ENCODE measurements around the gene CDC42EP2.

The CDC42EP2 gene

DNA sequence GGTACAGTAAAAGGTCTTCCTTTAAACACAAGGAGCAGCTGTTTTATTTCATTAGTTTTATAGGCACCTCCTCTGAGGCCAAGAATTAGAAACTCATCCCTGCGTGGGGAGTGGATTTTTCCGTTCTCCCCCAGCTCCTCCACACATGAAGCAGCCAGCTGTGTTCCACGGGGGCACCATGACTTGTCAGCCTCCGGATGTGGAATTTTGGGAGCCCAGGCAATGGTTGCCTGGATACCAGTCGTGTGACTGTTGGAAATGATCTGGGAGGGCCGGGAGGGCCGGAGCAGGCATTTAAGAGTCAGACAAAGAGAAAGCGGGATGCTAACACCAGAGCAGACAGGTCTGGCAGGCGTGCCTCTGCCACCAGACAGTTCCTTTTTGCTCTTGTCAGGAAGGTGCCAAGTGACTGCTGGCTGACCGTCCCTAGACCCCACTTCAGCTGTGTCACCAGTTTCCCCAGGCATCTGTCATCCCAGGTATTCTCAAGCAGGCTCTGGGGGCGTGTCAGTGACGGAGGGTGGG lies 15.9 kb upstream of the CDC42EP2 start:
- DNase-seq, result no peak

DNA sequence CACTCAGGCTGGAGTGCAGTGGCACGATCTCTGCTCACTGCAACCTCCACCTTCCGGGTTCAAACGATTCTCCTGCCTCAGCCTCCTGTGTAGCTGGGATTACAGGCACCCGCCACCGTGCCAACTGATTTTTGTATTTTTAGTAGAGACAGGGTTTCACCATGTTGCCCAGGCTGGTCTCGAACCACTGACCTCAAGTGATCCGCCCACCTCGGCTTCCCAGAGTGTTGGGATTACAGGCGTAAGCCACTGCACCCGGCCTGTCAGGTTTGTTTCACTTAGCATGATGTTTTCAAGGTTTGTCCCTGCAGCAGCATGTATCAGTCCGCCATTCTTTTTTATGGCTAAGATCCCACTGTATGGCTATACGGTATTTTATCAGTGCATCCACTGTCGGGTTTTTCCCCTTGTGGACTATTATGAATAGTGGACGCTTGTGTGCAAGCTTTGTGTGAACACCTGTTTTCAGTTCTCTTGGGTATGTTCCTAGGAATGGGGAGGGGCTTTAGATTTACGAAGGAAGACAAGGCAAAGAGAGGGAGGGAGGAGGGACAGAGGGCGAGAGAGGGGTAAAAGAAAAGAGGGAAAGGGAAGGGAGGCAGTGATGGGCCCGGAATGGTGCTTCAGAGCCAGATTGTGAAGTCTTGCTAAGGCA lies 13.9 kb upstream of the CDC42EP2 start:
- DNase-seq, result no peak

DNA sequence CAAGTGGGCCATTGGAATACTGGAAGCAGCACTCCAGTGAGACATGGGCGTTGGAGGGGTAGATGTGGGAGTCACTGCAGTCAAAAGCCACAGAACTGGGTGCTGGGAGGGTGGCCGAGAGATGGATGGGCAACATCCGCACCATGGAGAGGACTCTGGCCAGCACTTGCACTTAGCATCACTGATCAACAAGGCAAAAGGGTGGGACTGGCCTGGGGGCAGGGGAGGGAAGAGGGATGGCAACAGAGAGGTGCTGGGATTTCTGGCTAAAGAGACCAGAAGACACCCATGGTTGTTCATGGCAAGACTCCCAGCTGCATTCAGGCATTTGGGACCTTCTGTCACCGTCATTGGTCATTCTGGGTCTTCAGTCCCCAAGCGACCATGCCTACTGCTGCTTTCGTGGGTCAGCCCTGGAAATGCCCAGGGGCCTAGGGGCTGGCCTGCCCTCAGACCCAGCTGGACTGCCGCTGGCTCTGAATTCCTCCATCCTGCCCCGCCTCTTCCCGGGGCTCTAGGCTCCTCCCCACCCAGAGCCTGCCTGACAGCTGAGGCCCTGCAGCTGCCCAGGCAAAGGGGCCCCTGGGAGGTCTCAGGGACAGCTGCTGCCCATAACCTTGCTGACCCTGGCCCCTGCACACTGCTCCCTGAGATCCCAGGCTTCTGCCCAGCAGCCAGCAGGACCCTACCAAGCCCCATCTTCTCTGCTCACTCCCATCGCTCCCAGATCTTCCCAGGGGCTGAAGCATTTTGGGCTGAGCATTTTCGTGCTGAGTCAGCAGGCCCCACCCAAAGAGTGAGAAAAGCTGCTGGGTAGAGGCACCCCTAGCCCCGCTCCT lies 13.0 kb upstream of the CDC42EP2 start:
- DNase-seq, result no peak

DNA sequence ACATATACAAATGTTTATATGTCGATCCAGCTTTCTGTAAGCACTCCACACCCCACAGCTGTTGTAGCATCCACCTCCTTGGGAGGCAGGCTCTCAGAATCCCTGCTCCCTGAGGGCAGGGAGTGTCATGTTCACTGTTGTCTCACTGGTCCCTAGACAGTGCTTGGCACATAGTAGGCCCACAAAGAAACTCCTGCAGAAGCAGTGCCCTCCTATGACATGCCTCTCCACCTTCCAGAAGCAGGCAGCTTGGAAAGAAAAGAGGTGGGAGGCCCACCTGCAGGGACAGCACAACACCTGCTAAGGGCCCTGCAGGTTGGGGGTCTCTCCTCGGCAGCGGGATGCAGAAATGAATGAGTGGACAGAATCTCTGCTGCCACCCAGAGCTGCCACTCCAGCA lies 11.1 kb upstream of the CDC42EP2 start:
- no peak for DNase-seq

DNA sequence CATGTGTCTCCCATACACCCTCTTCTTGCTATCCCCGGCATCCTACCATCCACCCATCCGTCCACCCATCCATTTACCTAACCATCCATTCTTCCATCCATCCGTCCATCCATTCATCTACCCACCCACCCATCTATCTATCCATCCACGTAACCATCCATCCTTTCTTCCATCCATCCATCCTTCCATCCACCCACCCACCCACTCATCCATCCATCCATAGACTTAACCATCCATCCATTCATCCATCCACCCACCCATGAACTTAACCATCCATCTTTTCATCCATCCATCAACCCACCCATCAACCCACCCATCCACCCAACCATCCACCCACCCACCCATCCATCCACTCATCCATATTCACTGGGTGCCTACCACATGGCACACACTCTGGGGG lies 10.6 kb upstream of the CDC42EP2 start:
- no peak for DNase-seq

DNA sequence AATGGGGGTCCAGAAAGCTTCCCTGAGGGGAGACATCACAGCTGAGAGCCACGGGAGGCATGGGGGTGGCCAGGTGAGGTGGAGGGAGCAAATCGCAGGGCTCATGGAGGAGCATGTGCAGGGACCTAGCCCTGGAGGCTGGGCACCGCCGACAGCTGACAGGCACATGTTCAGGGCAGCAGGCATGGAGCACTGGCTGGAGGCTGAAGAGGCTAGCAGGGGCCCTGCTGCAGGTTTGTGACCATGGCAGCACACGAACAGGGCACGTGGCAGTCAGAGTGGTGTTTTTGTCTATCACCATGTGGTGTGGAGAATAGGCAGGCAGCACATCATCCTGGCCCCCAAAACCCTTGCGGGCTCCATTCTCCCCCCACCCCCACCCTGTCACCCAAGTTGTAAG lies 10.1 kb upstream of the CDC42EP2 start:
- no peak for DNase-seq

DNA sequence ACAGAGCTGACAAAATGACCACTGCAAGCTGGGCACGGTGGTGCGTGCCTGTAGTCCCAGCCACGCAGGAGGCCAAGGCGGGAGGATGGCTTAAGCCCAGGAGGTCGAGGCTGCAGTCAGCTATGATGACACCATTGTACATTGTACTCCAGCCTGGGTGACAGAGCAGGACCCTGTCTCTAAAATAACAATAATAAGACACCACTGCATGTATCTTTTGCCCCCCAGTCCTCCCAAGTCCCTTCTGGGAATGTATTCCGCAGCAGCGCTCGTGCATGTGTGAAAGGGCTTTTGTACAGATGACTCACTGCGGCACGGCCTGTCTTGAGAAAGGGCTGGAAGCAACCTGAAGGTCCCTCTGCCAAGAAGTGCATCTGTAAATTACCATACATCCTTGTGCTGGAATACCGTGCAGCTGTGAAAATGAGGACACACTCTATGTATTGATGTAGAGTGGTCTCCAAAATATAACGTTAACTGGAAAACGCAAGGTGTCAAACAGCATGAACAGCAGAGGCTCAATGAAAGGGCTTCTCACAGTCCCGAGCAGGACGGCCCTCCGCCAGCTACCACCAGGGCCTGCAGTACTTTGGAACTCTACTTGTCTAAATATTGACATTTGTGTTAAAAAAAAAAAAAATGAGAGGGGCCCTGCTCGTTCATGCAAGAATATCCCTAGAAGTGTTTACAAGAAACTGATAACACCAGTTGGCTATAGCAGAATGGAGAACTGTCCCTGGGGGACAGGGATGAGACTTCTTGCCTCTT lies 9.0 kb upstream of the CDC42EP2 start:
- DNase-seq, result no peak

DNA sequence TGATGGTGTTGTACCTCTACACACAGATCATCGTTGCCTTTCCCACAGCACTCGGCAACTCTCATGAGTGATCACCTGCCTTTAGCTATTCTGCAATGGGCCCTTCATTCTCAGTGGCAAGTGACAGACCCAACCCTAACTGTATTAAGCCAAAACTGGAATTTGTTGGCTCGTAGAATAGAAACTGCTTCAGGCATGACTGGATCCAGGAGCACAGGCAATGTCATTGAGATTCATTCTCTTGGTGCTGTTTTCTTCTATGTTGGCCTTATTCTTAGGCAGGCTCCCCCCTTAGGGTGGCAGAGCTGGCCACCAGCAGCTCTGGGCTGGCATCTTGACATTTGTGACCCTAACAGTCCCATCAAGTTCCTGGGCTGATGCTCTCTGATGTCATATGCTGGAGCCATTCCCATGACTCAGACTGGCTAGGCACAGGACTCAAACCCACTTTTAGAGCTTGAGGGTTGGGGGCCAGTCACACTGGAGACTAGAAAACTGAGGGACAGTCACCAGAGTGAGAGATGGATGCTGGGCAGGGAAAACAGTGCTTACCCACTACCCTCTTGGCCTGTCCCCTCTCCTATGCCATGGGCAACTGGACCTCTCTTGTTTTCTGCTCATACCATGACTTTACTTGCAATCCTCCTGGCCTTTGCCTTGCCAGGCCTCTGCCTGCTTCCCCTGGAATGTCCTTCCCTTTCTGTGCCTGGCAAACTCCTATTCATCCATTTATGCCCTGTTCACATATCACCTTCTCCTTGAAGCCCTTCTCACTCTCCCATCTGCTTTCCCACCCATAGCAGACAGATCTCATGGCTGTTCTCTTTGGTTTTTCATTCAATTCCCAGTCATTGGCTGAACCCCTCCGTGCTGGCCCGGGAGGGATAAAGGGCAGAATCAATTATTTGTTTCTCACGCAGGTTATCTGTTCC lies 7.1 kb upstream of the CDC42EP2 start:
- DNase-seq, result no peak

DNA sequence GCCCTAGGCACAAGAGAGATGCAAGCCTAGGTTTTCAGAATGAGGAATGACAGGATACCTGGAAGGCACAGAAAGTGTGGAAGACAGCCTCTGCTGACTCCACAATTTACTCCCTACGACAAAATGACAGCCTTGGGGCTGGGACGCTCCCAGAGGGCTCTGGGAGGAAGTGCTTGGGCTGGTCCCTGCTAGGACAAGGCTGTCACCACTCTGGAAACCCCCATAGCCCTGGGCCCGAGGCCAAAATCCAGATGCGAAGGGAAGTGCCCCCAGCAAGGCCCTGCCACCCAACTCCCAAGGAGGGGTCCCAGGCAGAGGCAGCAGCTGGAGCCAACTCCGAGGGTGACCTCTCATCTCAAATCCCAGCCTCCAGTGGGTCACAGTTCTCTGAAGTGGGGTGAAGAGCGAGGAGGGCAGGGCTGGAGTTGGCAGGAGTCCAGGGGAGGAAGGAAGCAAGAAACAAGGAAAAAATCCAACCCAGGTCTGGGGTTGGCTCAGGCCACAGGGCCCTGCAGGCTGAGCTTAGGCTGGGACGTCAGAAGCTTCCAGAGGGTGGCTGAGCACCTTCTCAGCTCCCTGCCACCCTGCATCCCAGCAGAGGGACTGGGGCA lies 6.3 kb upstream of the CDC42EP2 start:
- DNase-seq, result no peak

DNA sequence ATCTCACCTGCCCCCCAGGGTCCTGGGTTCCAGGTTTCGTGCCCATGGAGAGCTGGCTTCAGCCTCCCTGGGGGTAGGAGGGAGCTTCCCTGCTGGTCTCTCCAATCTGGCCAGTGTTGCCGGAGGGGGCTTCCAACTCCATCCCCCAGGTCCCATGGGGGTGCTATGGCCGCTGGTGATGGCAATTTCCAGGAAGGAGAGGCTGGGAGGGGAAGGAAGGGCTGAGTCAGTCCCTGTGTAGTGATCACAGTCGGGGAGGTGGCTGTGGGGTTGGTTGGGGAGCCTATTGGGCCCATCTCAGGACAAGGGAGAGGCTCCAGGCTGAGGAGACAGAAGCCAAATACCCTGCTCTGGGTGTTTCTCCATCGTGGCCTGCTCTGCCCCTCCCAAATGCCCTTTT lies 5.7 kb upstream of the CDC42EP2 start:
- DNase-seq, result no peak

DNA sequence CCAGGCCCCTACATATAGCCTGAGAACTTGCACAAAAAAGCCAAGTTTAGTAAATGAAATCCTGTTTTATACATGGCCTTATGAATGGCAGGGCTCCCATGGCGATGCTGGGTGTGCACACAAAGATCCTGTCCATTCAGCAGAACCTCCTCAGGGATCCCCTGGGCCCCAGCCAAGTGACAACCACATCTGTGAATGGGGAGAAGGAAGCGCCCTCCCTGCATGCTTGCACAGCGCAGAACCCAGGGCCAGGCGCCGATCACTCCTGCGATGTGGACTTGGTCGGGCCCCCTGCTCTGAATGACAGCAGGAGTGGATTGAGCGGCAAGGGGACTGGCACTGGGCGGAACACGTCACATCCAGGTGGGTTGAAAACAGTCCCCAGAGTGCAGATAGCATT lies 4.5 kb upstream of the CDC42EP2 start:
- DNase-seq, result no peak

DNA sequence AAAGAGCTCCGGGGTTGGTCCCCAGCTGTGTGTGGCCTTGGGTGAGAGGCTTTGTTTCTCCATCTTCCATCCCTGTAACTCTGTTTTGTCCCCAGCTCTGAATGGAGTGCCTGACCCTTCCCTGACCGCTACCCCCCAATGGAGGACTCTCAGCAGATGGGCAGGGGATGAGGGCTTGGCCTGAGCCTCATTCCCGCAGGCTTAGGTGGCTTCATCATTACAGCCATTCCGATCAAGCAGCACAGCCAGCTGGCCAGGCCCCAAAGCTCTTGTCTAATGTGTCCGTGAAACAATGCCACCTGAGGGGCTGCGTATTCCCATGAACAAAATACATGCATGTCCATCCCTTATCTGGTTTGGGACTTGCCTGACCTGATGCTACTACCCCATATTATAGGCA lies 3.9 kb upstream of the CDC42EP2 start:
- no peak for DNase-seq

DNA sequence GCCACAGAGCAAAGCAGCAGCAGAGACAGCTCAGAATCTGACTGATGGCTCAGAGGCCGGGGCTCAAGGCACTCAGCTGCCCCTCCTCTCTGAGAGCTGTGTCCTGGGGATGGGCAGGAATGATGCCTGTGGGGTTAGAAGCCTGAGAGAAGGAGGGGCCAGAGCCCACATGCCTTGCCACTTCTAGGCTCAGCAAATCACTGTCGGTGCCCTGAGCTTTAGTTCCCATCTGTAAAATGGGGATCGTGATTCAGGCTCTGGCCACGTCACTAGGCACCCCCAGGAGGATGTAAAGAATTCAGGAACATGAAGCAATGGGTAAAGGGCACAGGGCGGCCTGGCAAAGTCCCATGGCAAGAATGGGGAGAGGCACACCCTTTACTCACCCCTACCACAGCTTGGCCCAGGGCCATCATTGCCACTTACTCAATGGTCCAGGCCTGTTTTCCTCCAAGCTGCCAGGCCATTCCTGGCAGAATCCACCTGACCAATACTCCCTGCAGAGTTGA lies 3.4 kb upstream of the CDC42EP2 start:
- no peak for DNase-seq

DNA sequence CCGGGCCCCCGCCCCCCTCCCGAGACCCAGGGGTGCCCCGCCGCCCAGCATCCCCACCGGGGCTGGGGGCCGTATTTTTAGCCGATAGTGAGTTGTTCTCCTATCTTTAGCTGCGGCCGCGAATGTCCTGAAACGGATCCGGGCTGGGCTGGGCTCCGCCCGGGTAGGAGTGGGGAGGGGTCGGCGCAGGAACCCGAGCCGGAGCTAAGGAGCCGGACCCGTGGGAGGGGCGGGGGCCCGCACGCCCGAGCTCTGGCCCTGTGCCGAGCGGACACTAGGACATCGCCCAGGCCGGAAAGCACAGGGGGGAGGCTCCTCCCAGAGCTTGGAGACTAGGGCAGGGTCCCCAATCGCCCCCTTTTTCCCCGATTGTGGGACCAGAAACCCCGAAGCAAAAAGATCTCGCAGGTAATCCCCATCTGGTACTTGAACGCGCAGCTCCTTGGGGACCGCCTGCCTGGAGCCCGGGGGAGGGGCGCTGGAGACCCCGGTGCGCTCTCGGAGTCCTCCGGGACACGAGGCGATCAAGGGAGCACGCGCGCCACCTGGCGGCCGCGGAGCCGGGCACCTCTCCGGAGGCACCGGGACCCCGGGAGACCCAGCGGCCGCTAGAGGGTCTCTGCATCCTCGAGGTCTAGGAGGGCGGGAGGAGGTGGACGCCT lies 669 bp downstream of the CDC42EP2 start:
- peak; percentile 80 for DNase-seq

DNA sequence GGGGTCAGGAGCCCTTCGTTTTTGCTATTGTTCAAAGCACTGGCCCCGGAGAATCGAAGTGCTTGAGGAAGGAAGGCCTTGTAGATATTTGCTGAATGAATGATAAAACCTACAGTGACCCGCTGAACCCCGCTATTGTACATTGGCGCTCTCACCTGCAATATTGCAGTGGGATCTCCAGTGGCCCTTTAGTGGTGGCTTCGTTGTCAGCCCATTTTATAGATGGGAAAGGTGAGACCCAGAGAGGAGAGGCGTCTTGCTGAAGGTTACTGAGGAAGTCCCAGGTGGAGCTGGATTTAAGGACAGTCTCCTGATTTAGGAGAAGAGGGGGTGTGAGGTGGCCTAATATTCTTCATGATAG lies 1.2 kb downstream of the CDC42EP2 start:
- DNase-seq, result no peak

DNA sequence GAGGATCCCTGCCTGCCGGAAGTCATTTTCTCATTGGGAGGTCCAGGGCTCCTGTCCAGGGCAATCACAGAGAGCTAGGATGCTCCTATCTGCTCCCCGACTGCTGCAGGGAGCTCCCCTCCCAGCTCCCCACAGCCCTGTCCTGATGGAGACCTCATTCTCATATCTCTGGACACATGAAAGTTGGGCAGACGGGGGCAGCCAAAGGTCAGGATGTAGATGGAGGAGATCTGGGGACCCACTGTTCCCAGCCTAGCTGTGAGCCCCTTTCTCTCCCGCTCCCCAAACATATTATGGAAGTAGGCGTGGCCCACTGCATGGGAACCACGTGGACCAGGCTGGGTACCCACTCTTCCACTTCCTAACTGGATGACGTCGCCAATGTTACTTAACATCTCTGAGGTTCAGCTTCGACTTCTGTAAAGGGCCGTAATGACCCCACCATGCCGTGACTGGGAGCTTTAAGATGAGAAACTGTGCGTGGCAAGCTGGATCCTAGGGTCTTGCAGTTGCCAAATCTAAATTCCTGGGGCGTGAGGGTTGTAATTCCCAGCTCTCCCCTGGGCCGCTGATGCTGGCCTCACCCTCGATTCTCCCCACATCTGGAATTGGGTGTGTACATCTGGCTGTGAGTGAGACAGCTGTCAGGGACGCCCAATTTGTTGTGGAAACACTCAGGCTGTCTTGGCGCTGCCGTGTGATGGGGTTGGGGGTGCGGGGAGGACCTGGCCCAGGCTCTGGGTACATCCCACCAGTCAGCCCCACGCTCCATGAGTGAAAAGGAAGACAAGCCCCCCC lies 1.8 kb downstream of the CDC42EP2 start:
- no peak for DNase-seq

DNA sequence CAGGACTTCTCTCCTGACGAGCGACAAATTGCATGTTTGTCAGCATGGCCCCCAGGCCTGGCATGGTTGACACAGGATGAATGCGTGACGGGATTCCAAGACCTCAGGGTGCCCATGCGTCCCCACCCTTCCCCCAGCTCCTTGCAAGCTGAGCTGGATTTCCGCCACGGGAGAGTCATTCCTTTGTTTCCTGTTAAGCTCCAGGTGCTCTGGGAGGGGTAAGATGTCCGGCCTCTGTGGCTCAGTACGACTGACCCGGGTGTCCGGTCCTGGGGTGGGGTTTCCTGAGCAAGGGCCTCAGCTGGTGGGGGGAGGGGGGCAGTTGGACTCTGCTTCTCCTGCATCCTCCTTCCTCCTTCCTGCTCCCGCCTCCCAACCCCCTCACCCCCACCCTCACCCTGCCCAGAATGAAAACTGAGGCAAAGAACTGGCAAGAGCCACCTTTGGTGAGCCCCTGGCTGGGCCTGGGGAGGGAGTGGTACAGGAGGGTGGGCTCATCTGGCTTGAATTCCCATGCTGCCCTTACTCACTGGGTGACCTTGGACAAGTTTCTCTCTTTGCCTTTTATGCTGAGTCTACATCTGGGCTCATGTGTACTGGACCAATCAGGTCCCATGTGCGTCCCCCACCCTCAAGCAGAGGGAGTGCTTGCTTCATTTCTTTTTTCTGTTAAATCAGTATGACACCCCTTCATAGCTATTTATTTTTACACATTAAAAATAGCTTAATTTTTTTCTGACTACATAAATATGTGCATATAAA lies 2.5 kb downstream of the CDC42EP2 start:
- DNase-seq, result no peak

DNA sequence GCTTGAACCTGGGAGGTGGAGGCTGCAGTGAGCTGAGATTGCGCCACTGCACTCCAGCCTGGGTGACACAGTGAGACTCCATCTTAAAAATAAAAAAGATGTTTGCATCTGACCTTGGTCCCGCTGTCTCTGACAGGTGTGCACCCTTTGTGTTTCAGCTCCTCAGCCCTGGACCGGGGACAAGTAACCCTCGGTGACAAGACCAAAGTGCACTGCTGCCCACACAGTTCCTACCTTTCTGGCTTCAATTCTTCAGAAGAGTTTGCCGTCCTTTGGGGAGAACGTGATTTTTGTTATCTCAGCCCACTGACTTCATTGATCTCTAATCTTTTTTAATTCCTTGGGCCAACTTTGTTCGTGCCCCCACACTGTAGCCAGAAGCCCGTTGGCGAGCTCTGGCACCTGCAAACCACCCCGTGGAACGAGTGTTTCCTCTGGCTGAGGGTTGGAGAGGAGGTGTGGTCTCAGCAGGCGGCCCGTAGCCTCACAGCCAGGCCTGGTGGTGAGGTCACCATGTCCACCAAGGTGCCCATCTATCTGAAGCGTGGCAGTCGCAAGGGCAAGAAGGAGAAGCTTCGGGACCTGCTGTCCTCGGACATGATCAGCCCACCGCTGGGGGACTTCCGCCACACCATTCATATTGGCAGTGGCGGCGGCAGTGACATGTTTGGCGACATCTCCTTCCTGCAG lies 5.9 kb downstream of the CDC42EP2 start:
- no peak for DNase-seq

DNA sequence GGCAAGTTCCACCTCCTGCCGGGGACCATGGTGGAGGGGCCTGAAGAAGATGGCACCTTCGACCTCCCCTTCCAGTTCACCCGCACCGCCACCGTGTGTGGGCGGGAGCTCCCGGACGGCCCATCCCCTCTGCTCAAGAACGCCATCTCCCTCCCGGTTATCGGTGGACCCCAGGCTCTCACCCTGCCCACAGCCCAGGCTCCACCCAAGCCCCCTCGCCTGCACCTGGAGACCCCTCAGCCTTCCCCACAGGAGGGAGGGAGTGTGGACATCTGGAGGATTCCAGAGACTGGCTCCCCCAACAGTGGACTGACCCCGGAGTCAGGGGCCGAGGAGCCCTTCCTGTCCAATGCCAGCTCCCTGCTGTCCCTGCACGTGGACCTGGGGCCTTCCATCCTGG lies 6.4 kb downstream of the CDC42EP2 start:
- DNase-seq, result no peak
